Activated CD4-positive, alpha-beta T cell treated with anti-CD3 and anti-CD28 coated beads, Interleukin-10, Interleukin-2, amounts not matched to agents 100 ng/mL and 50 ng/mL, durations not matched to agents 16 hours and 8 hours (primary cell): ENCODE data around the gene IMMP2L.

ENCODE experiments used
- DNase-seq: peaks from one replicate; pipeline ENCODE4 v3.0.0-alpha.2; 2020

The IMMP2L gene

DNA sequence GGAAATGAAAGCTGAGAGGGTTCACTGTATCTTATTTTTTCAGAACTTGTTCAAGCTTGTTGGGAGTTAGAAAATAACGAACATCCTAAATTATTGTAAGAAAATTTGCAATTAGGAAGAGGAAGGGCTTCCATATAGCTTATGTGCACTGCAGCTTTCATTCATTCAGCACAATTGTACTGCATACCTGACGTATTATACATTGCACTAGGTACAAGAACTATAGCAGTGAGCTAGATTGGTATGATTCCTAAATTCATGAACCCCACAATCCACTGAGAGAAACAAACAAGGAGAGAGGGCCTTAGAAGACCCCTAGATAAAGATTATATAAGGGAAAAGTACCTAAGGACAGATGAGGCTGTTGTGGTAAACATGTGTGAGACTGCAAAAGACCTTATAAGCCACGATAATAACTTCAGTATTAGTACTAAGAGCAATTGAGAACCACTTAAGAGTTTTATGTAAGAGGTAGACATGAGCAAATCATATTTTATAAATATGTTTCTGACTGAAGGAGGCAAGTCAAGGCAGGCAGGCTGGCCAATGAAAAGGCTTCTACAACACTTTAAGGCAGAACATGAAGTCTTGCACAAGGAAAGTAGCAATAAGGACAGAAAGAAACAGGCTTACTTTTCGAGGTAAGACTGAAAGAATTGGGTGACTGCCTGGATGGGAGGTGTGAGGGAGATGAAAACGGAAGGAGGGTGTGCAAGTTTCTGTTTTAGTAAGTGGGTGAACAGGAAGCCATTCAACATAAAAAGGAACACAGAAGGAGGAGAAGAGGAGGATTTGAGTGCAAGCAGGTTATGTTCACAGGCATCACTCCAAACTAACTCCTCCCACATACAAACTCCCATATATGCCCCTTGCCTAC, 549.3 kb downstream of the IMMP2L start:
- peak; percentile 94 for DNase-seq

DNA sequence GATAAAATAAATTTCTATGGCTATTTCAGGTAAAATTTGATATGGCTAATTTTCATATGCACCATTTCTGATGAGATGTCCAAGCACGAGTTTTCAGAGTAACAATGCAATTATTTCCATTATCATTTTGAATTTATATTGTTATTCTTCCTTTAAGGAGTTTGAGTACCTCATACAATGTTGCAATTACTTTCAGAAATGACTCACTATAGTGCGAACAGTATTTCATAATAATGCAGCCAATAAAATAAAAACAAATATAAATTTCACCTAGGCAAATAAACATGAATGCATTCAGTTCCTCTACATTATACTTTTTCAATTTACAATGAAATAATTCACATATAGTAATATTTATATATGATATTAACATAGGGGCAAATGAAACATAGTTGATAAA, 550.1 kb downstream of the IMMP2L start:
- no peak for DNase-seq

DNA sequence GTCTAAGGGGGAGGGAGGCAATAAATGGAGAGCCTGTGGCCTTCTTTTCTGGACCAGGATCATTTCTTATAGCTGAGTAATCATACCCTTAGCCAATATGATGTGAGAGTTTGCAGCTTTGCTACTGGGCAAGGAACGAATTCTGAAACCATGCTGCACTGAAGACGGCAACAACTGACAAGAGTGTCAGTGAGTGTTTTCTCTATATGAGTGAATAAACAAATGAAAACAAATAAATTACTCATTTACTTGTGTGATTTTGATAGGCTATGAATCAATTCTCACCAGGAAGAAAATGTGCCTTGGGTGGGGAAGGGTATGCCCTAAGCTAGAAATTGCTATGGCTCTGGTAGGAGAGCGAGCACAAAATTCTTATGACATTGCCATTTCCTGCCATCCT, 550.8 kb downstream of the IMMP2L start:
- peak; percentile 89 for DNase-seq

DNA sequence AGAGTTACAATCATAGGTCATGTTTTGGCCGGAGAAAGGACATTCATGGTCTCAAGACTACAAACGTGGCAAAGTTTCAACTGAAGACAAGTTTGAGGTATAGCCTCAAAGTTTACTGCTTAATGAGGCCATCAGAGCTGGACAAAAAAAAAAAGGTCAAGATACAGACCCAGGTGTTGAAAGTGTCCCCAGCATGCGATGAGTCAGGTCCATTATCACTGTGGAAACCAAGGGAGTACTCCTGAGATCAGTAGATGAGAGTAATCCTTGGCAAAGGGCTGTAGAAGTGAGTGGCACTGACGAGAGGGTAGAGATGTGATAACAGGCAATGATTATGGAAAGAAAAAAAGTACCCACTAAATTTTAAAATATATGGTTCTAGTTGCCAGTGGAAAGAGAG, 551.5 kb downstream of the IMMP2L start:
- DNase-seq, result peak; percentile 69

DNA sequence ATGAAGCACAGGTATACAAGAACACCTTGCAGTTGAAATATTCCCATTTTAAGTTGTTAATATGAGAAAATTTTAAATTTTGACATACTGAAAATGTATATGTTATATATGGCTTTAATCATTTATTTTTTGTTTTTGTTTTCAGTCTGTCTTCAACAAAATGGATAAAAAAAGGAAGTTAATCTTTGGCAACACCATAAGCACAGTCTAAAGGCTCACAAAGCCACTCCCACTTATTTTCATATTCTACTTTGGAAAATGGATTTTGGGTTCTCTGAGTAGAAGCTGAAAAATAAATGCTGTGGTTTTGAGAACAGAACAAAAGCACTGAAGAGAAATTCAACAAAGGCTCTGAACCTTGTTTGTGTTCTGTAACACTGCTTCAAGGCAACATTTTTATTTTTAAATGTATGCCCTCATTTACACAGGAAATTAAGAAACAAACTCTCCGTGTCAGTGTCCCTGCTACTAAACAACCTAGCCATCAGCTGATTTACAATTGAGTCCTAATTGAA, 552.7 kb downstream of the IMMP2L start:
- DNase-seq, result no peak

DNA sequence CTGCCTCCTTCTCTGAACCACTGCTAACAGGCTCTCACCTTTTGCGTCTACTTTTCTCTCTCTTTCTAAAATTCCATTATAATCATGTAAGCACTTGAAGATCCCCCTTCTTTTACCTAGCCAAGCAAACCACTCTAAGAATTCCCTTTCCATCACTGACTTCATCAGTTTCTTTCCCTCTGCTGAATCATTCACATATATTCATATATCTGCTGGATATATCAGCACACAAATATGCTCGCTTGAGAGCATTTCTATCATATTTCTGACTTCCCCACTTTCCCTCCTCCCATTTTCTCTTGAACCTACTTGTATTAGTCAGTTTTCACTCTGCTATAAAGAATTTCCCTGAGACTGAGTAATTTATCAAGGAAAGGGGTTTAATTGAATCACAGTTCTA, 555.6 kb downstream of the IMMP2L start:
- DNase-seq, result no peak

DNA sequence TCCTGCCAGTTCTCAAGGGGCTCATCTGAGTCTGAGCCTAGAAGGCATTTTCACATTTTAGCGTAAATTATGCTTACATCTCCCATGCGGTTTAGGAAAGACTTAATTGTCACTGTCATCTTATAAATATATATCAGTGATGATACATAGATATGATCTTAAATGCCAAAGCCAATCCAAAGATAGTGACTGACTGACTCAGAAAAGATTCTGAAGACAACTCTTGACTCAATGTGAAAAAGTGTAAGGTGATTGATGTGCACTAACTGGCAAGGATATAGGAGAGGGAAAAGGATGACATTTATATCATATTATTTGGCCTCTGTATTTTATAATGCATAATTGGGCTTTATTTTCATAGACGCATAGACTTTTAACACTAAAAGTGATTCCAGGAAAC, 556.3 kb downstream of the IMMP2L start:
- peak; percentile 49 for DNase-seq

DNA sequence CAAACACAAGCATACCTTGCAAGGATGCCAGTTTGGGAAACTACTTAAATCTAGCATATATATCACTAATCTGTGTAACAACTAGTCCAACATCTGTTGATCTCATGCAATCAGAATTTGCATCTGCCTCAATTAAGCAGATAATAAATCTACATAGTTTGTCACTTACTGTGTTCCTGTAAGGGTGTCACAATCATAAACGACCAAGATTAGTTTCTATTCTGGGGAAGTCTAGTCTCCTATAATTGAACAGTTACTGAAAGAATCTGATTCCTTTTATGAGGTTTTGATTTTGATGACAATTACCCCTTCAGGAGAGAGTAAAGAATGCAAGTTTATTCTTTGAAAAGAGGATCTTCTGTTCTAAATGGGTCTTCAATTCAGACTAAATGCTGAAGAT, 556.8 kb downstream of the IMMP2L start:
- no peak for DNase-seq

DNA sequence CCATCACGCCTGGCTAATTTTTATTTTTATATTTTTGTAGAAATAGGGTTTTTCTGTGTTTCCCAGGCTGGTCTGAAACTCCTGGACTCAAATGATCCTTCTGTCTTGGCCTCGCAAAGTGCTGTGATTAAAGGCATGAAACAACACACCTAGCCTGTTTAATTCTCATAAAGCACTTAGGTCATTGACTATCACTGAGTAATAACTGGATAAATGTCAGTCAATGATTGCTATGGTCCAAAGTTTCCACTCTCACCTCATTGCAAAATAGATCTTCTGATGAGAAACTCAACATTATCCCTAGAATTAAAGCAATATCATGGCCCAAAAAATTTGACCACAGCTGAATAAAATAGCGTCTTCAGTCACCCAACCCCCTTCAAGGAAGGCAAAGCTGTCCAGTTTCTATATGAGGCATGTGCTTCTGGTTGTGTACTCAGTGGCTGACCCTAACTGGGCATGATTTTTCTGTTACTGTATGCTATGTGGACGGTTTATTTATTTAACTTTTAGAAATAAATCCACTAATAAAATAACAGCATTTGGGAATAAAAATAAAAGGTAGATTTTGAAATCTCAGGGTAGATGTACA, 557.9 kb downstream of the IMMP2L start:
- peak; percentile 40 for DNase-seq

DNA sequence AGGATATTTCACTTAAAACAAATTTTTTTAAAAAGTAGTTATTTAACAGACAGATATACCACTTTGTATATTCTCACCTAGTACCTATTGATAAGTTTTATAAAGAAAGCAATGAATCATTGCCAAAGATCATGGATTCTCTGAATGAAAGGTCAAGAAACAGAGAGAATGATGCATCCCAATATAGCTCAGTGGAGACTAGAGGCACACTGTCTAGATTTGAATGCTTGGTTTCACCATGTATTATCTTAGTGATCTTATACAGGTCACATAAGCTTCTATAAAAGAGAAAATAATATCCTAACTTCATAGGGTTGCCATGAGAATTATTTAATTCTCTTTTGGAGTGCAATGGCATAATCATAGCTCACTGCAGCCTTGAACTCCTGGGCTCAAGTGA, 558.4 kb downstream of the IMMP2L start:
- no peak for DNase-seq

DNA sequence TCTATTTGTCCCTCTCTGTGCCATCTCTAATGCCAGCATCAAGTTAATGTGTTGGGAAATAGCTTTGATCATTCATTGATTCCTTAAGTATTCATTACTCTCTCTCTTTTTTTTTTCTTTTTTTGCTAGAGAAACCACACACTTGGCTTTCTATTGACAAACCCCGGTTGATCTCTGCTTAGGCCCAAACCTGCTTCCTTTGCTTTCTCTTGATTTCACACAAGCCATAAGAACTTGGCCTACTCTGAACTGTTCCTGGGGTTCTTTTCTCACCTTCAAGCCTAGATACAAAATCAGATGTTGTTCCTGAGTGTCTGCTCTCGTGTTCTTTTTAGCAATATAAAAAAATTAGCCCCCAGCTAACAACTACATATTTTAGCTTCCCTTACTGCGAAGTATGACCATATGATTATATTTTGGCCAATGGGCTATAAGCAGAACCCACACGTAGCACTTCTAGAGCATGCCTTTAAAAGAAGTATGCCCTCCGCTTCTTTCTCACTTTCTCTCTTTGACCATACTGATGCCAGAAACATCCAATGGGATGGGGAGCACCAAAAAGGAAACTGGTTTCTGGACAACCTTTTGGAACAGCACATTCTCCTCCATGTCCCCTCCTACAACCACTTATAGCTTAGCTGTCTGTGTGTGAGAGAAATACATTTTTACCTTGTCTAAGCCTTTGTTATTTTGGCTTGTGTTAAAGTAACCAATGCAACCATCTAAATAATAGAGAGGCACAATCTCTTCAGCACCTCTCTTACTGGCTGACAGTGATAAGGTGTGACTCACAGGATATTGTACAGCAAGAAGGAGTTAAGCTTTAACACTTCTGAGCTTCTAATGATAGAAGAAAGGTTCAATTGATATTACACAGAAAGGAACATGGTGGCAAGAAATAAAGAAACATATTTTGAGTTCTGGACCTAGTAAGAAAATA, 568.0 kb downstream of the IMMP2L start:
- DNase-seq, result no peak

DNA sequence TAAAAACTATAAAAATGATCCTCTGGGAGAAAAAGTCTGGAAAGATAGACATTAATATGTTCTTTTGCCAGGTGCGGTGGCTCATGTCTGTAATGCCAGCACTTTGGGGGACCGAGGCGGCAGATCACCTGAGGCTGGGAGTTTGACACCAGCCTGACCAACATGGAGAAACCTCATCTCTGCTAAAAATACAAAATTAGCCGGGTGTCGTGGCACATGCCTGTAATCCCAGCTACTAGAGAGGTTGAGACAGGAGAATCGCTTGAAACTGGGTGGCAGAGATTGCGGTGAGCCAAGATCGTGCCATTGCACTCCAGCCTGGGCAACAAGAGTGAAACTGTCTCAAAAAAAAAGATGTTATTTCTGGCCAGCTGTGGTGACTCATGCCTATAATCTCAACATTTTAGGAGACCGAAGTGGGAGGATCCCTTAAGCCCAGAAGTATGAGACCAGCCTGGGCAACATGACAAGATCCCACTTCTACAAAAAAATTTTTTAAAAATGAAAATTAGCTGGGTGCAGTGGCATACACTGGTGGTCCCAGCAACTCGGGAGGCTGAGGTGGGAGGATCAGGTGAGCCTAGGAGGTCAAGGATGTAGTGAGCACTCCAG, 573.3 kb downstream of the IMMP2L start:
- DNase-seq, result no peak

DNA sequence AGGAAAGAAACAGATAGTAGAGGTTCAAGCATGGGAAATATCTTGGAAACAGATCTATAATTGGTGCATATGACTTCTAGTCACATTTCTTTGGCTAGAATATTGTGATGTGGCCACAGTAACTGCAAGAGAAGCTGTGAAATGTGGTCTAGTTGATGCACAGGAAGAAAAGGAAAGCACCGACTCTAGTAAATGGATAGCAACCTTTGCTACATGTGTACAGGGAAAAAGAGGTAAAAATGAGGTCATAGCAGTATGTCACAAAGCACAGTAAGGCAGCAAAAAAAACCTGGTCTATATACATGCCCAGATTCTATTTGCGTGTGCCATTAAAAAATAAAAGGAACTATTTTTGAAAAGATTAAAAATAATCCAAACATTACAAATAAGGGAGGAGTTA, 573.9 kb downstream of the IMMP2L start:
- DNase-seq, result no peak

DNA sequence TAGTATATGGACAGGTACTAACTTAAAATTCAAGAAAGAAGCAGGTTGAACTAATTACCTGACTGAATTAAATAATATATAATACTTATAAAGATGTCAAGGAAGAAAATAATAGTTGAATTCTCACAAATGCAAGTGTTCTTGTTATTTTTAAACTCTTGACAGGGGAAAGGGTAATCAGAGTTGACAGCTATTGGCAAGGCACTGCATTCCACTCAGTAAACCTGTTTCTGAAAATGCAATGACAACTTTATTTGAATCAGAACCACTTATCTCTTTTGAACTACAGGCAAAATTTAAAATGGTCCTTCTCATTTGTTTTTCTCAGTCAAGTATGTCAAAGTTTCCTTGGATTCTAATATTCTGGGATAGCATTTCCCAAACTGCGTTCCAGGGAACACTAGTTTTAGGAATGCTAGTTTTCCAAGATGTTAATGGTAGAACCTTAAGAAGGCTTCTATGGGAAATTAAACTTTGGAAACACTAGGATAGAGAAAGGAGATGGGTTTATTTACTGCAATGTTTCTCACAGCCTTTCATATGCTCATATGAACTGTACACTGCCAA, 575.1 kb downstream of the IMMP2L start:
- no peak for DNase-seq

DNA sequence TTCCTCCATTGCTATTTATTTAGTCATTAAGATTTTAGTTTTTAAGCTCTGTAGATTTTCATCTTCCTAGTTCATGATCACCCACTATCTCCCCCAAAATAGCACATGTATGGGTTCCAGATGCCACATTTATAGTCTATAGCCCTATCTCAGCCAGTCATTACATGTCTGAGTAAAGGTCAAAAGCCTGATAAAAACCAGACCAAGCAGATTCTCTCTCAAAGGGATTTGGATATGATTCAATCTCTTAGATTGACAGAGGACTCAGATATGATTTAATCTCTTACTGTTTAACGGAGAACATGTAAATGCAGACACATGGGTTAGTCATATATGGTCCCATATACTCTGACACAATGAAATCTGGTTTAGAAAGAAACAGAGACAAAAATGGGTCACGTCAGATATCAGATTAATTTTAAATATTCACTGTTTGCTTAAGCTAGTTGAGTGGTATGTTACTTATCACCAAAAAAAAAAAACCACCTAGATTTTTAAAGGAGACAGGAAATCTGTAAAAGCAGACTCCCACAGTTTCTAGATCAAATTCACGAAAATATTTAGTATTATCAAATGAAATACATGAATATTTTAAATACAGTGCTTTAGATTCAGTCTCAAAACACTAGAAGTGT, 578.4 kb downstream of the IMMP2L start:
- DNase-seq, result no peak

DNA sequence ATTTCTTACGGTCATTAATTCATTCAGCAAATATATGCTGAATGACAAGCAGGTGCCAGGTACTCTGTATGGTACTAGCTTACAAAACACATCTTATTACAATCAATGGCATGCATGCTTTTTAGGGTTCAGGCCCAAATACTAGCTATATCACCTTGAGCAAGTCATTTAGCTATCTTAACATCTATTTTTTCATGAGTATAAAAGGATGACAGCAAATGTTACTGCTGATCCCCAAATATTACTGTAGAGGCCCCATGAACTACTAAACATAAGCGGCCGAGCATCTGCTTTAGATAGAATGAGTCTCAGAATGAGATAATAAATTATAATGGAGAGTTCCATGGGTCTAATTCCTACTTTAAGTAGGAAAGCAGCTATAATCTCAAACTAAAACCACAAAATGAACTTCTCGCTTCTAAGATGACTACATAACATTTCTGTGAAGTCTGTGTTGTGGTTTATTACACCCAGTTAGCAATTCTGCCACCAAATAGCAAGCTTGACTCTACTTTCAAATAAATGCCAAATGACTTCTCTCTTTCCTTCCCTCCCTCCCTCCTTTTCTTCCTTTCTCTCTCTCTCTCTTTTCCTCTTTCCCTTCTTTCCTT, 585.1 kb downstream of the IMMP2L start:
- DNase-seq, result peak; percentile 73

DNA sequence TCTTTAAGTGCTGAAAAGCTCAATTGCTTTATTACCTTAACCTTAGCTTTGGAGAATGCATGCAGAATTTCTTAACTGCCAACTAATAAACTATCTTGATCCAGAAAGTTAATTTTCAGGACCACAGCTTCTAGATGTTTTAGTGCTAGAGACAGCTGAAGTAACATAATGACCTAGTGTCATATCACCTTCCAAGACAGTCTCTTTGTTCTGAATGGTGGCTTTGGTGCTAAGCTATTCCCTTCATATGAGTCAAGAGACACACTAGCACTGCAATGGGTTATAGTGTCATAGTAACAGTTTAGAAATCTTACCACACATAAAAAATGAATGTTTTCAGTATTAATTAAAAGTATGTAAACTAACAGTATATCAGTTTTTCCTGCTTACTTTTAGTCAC, 586.8 kb downstream of the IMMP2L start:
- DNase-seq, result no peak

DNA sequence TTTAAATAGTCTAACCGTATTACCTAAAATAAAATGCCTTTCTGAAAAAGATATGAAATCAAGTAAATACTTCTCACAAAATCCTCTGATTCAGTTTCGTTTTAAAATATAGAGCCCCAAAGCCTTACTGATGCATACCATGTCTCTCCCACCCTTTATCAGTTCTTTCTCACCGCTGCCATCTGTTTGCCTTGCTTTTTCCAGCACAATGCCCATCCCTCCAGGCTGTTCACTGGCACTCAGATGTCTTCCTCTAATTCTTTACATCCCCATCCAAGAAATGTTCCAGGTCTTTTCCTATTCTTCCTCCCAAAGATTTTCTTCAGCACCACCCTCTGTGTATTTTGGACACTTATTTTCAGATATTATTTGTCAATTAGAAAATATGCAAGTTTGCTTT, 587.9 kb downstream of the IMMP2L start:
- no peak for DNase-seq

DNA sequence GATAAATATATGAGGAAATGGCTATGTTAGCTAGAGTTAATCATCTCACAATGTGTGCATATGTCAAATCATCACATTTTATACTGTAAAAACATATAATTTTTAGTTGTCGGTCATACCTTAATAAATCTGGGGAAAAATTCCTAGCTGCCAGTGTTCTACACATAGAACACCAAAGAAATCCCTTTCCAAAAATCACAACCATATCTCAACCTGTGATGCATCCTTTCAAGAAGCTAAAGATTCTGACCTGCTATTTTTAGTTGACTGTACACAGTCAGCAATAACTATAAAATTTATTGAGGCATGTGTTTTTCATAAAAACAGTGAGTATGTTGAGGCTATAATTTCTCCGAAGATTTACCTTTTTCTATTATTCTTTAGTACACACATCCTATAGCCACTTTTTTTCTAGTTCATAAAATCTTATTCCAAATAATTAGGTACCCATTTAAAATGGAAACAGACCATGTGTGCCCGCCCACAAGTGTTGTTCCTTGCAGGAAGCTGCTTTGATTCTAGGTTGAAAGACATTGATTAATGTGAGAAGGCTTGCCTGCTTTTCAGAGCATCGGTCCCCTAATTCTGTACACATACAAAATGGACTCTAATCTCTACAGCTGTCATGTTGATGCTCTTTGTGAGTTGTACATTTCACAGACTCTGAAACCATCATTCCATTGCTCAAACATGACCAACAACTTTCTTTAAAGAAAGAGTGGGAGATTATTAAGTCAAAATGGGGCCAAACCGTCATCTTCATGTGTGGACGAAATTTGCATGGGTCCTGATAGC, 588.9 kb downstream of the IMMP2L start:
- DNase-seq, result no peak

DNA sequence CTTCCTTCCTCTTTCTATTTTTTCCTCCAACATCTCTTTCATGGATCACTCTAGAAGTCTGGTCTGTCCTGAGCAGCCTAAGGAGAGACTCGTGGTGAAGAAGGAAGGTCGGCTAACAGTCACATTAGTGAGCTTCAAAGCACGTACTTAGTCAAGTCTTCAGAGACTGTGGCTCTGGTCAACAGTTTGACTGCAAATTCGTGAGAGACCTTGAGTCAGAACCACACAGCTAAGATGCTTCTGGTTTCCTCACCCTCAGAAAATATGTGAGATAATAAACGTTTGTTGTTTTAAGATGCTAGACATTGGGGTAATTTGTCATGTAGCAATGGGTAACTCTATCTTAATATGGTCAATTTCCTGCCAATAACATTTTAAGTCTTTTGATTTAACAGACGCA, 597.5 kb downstream of the IMMP2L start:
- DNase-seq, result no peak

DNA sequence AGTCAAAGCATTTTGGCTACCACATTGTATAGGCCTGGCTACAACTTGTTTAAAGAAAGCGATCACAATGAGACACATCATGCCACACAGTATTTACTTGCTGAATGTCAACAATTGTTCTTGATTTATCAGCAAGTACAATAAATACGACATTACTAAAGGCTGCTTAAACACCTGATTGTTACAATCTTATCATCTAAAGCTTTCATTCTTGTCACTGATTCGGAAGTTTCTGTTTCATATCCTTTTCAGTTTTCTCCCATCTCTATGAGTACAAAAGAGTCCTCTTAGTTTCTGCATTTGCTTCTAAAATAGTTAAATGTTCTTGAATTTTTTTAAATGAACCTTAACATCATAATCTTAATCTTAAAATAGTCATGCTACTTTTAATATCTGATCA, 599.5 kb downstream of the IMMP2L start:
- DNase-seq, result no peak
